GM12874 (cell line): ENCODE results near the gene CCDC88A.

Experiments
- TF ChIP-seq, protein P1 (sequence below): IDR thresholded peaks from 2 replicates; pipeline ENCODE4 v1.5.1; 2011; ENCODE audit warnings: low read depth, mild to moderate bottlenecking, control low read depth, low read length, moderate library complexity; ENCODE audit not compliant: insufficient read depth

CCDC88A gene, protein sequence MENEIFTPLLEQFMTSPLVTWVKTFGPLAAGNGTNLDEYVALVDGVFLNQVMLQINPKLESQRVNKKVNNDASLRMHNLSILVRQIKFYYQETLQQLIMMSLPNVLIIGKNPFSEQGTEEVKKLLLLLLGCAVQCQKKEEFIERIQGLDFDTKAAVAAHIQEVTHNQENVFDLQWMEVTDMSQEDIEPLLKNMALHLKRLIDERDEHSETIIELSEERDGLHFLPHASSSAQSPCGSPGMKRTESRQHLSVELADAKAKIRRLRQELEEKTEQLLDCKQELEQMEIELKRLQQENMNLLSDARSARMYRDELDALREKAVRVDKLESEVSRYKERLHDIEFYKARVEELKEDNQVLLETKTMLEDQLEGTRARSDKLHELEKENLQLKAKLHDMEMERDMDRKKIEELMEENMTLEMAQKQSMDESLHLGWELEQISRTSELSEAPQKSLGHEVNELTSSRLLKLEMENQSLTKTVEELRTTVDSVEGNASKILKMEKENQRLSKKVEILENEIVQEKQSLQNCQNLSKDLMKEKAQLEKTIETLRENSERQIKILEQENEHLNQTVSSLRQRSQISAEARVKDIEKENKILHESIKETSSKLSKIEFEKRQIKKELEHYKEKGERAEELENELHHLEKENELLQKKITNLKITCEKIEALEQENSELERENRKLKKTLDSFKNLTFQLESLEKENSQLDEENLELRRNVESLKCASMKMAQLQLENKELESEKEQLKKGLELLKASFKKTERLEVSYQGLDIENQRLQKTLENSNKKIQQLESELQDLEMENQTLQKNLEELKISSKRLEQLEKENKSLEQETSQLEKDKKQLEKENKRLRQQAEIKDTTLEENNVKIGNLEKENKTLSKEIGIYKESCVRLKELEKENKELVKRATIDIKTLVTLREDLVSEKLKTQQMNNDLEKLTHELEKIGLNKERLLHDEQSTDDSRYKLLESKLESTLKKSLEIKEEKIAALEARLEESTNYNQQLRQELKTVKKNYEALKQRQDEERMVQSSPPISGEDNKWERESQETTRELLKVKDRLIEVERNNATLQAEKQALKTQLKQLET (N-terminal part only)

DNA sequence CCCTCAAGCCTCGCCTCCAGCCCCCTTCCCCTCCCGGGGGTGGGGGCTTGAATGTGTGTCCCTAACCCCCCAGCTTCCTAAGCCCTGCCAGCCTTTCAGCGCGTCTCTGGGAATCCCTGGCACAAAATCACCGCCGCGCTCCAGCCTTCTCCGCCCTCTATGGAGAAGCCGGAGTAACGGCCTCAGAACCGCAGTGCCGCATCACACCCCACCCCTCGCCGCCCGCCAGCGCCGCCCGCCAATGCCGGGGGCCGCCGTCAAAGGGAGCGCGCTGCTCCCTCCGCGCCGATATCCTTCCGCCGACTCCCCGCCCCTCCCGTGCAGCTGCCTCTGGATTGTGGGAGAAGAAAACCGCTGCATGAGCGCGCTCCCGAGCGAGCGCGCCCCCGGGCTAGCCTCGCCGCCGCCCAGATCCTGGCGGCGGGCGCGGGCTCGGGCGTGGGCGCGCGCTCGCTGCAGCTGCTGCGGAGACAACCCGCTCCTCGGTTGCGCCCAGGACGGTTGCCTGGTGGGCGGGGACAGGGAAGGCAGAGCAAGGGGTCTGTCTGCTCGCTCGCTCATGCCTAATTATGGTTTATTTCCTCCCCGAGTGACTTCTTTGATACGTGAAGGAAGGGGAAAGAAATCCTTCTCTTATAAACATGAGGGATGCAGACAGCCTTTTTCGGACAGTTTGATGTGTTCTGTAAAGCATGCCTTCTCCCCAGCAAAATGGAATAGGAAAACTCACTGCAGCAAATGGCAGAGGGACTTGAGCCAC, at the start of gene CCDC88A:
CCDC88A (minus strand) TSS at position 178 of the 760 bp plus-strand sequence. CDS start 777 bp downstream, outside the sequence.
- TF ChIP-seq, protein P1, sequence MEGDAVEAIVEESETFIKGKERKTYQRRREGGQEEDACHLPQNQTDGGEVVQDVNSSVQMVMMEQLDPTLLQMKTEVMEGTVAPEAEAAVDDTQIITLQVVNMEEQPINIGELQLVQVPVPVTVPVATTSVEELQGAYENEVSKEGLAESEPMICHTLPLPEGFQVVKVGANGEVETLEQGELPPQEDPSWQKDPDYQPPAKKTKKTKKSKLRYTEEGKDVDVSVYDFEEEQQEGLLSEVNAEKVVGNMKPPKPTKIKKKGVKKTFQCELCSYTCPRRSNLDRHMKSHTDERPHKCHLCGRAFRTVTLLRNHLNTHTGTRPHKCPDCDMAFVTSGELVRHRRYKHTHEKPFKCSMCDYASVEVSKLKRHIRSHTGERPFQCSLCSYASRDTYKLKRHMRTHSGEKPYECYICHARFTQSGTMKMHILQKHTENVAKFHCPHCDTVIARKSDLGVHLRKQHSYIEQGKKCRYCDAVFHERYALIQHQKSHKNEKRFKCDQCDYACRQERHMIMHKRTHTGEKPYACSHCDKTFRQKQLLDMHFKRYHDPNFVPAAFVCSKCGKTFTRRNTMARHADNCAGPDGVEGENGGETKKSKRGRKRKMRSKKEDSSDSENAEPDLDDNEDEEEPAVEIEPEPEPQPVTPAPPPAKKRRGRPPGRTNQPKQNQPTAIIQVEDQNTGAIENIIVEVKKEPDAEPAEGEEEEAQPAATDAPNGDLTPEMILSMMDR: no peak

DNA sequence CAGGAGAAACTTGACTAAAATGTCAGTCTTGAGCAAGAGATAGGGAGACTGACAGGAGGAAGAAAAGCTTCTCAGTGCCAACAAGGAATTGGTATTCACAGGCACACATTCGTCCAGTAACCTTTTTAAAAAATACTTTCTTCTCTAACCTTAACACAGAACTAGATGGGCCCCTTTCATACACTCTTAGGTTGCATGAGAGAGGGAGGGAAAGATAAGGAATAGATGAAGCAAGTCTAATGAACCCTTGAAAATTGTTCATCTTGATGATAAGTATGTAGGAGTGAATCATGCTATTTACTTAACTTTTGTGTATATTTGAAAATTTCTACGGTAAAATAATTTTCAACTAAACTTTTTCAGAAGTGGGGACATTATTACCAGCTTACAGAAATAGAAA, 42.0 kb upstream of the CCDC88A start:
- TF ChIP-seq, protein P1: no peak

DNA sequence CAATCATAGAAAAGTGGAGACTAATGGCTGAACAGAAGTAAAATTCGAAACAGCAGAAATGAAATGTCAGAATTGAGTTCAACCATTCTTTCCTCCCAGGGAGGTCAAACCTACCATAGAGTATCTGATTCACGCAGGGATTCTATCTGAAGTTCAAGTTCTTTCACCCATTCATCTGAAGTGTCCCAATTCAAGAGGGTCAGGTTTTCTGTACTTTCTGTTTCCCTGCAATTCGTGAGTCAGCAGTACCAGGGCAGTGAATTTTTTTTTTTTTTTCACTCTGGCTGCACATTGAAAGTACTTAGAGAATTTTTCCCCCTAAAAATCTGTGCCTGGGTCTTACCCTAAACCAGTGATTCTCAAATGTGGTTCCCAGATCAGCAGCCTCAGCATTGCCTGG, 40.9 kb upstream of the CCDC88A start:
- TF ChIP-seq, protein P1: no peak

DNA sequence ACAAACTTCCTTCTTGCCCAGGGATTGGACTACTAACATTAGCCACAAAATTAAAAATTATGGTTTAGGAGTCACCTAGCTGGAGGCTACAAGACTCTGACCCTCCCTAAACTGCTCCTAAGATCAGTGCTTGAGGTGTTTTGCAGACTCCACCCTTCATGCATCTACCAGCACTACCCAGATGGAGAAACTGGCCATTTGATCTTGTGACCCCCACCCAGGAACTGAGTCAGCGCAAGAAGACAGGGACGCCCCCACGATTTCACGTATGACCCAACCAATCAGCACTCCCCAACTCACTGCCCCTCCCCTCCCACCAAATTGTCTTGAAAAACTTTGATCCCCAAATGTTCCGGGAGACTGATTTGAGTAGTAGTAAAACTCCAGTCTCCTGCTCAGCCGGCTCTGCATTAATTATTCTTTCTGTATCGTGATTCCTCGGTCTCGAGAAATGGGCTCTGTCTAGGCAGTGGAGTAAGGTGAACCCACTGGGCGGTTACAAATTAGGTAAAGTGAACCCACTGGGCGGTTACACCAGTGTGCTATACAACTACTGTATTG, 40.1 kb upstream of the CCDC88A start:
- TF ChIP-seq, protein P1: no peak

DNA sequence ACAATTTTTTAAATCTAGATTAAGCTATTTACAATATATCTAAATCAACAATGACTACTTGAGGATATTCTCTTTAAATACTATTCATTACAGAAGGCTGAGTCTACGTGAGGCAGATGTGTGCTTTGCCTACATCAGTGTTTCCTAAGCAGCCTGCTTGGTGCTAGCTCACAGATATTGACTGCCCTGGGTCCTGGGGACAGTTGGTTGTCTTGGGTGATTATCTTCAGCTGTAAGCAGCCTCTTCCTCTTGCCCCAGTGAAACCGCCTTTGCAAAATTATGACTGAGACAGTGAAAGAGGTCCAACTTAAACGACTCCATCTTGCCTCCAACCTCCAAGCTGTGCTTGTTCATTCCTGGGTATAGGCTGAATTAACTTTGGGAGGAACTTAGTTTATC, 39.6 kb upstream of the CCDC88A start:
- TF ChIP-seq, protein P1: no peak

DNA sequence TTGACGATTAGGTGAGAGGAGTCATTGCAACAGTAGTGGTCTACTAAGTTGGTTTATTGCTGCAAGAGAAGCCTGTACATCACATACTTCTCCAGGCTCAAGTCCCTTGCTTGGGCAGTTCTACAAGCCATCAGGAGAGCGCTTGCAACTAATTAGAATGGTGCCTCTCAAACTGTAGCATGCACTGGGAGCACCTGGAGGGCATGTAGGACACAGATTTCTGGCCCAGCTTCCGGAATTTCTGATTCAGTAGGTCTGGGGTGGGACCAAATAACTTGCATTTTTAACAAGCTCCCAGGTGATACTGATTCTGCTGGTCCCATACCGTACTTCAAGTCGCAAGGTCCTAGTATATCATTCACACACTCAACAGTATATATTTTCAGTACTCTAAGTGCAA, 34.5 kb upstream of the CCDC88A start:
- TF ChIP-seq, protein P1: no peak
